Loucy (cell line): ENCODE measurements around the gene CENPC.

Experiments used
- H2AFZ ChIP-seq: fragments of 200-600 bp; sonication (generic); 2 replicates; pipeline ENCODE4 v1.6.0; 2016; ENCODE audit warnings: antibody characterized with exemption, mild to moderate bottlenecking, low read length, moderate library complexity
- H3F3A ChIP-seq: fragments of 200-600 bp; 2 replicates; pipeline ENCODE4 v1.6.0; 2016; ENCODE audit warnings: antibody characterized with exemption, low read depth, mild to moderate bottlenecking
- H3K27me3 ChIP-seq: fragments of 200-600 bp; sonication (generic); 2 replicates; pipeline ENCODE4 v1.6.1; 2014; ENCODE audit warnings: low read length, mild to moderate bottlenecking; ENCODE audit not compliant: insufficient read depth, poor library complexity, severe bottlenecking
- H3K36me3 ChIP-seq: fragments of 200-600 bp; sonication (generic); 2 replicates; pipeline ENCODE4 v1.6.1; 2016; ENCODE audit warnings: low read length; ENCODE audit not compliant: insufficient read depth
- H3K4me1 ChIP-seq: fragments of 200-600 bp; sonication (generic); 2 replicates; pipeline ENCODE4 v1.5.1; 2014; ENCODE audit warnings: low read length, mild to moderate bottlenecking; ENCODE audit not compliant: insufficient read depth, poor library complexity, severe bottlenecking
- H3K4me2 ChIP-seq: fragments of 200-600 bp; sonication (generic); 2 replicates; pipeline ENCODE4 v1.6.0; 2014; ENCODE audit warnings: antibody characterized with exemption, low read length, low read depth, mild to moderate bottlenecking; ENCODE audit not compliant: poor library complexity, severe bottlenecking
- H3K4me3 ChIP-seq: fragments of 200-600 bp; sonication (generic); 2 replicates; pipeline ENCODE4 v1.5.1; 2014; ENCODE audit warnings: low read length, mild to moderate bottlenecking, mixed read lengths; ENCODE audit not compliant: poor library complexity, severe bottlenecking
- H3K79me2 ChIP-seq: fragments of 200-600 bp; sonication (generic); 2 replicates; pipeline ENCODE4 v1.6.1; 2014; ENCODE audit warnings: low read length; ENCODE audit not compliant: insufficient read depth
- H3K9ac ChIP-seq: fragments of 200-600 bp; sonication (generic); 2 replicates; pipeline ENCODE4 v1.6.0; 2014; ENCODE audit warnings: mild to moderate bottlenecking, low read depth, low read length, moderate library complexity; ENCODE audit not compliant: poor library complexity, severe bottlenecking
- H3K9me2 ChIP-seq: fragments of 200-600 bp; sonication (generic); replicated peaks from 2 replicates; pipeline ENCODE4 v1.6.1; 2016; ENCODE audit warnings: low read depth, low read length, mixed read lengths
- H3K9me3 ChIP-seq: fragments of 200-600 bp; sonication (generic); 2 replicates; pipeline ENCODE4 v1.6.1; 2014; ENCODE audit warnings: mild to moderate bottlenecking, antibody characterized with exemption, low read length, low read depth; ENCODE audit not compliant: insufficient read depth
- H4K20me1 ChIP-seq: fragments of 200-600 bp; sonication (generic); 2 replicates; pipeline ENCODE4 v1.6.0; 2014; ENCODE audit warnings: antibody characterized with exemption, low read length, mild to moderate bottlenecking; ENCODE audit not compliant: insufficient read depth, poor library complexity, severe bottlenecking
- EZH2phosphoT487 ChIP-seq: fragments of 200-600 bp; IDR thresholded peaks from 2 replicates; pipeline ENCODE4 v1.6.1; 2018; ENCODE audit warnings: antibody characterized with exemption, mild to moderate bottlenecking, moderate library complexity, borderline replicate concordance
- TF ChIP-seq, protein P1 (sequence below): fragments of 200-600 bp; sonication (generic); conservative IDR thresholded peaks from 2 replicates; pipeline ENCODE4 v1.5.1; 2014; ENCODE audit warnings: mild to moderate bottlenecking, antibody characterized with exemption, low read length

The CENPC gene

DNA sequence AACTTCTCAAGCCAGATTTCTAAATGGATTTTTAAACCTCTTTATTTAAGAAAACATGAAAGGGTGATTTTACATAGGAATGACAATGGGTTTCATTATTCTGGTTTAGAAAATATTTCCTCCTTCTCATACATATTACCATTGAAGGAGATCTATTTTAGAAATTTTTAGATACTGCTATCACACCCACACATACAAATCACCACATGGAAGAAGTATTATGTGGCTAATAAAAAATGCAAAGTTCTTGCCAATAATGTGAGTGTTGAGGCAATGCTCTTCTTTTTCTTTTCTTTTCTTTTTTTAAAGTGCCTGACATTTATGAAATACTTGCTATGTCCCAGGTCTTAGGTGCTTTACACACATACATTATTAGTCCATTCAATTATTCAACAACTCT is 20.0 kb upstream of the CENPC start:
- H3K27me3 ChIP-seq, result no peaks in the 10 kb centered on the region
- no peak overlapping the region for H2AFZ ChIP-seq
- H3K9me2 ChIP-seq, result no peaks in the 10 kb centered on the region
- peaks cover 37% of the 10 kb centered on the region for H3K4me1 ChIP-seq
- H3F3A ChIP-seq, result no peaks in the 10 kb centered on the region
- no peaks in the 10 kb centered on the region for H3K79me2 ChIP-seq
- TF ChIP-seq, protein P1, sequence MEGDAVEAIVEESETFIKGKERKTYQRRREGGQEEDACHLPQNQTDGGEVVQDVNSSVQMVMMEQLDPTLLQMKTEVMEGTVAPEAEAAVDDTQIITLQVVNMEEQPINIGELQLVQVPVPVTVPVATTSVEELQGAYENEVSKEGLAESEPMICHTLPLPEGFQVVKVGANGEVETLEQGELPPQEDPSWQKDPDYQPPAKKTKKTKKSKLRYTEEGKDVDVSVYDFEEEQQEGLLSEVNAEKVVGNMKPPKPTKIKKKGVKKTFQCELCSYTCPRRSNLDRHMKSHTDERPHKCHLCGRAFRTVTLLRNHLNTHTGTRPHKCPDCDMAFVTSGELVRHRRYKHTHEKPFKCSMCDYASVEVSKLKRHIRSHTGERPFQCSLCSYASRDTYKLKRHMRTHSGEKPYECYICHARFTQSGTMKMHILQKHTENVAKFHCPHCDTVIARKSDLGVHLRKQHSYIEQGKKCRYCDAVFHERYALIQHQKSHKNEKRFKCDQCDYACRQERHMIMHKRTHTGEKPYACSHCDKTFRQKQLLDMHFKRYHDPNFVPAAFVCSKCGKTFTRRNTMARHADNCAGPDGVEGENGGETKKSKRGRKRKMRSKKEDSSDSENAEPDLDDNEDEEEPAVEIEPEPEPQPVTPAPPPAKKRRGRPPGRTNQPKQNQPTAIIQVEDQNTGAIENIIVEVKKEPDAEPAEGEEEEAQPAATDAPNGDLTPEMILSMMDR, result no peak
- no peak for TF ChIP-seq EZH2phosphoT487
- no peak overlapping the region for H3K9ac ChIP-seq
- no peak overlapping the region for H3K4me3 ChIP-seq
- H3K4me2 ChIP-seq, result no peak overlapping the region
- H3K9me3 ChIP-seq, result no peaks in the 10 kb centered on the region
- no peaks in the 10 kb centered on the region for H3K36me3 ChIP-seq
- H4K20me1 ChIP-seq, result no peaks in the 10 kb centered on the region

GRCh38 chr4:67558493-67558892 is 13.2 kb upstream of the CENPC start, which contains the start of gene STAP1:
STAP1 (plus strand) TSS chr4:67558727; CDS start chr4:67558810, 83 bp downstream.
- H2AFZ ChIP-seq, result no peak within 1 kb of the TSS
- H3F3A ChIP-seq, result no peaks in the 10 kb centered on the region
- no peak for TF ChIP-seq EZH2phosphoT487
- TF ChIP-seq, protein P1, result no peak
- H3K4me2 ChIP-seq, result peak within 1 kb of the TSS; percentile 75
- no peaks in the 10 kb centered on the region for H3K9me3 ChIP-seq
- peak within 1 kb of the TSS; percentile 66 for H3K4me3 ChIP-seq
- peak within 1 kb of the TSS; percentile 63 for H3K9ac ChIP-seq
- no peaks in the 10 kb centered on the region for H3K9me2 ChIP-seq
- H3K4me1 ChIP-seq, result peaks cover 48% of the 10 kb centered on the region
- H4K20me1 ChIP-seq, result no peaks in the 10 kb centered on the region
- no peaks in the 10 kb centered on the region for H3K79me2 ChIP-seq
- H3K36me3 ChIP-seq, result no peaks in the 10 kb centered on the region
- H3K27me3 ChIP-seq, result no peaks in the 10 kb centered on the region

GRCh38 chr4:67556436-67556835 is 11.1 kb upstream of the CENPC start:
- Histone ChIP-seq H3K36me3 (no peaks in the 10 kb centered on the region), H3K9ac (no peak overlapping the region), H3K4me3 (no peak overlapping the region), H4K20me1 (no peaks in the 10 kb centered on the region), H3K4me2 (no peak overlapping the region), H2AFZ (no peak overlapping the region), H3K9me2 (no peaks in the 10 kb centered on the region), H3K9me3 (no peaks in the 10 kb centered on the region), H3K4me1 (peaks cover 59% of the 10 kb centered on the region), H3K79me2 (no peaks in the 10 kb centered on the region), H3F3A (no peaks in the 10 kb centered on the region), H3K27me3 (no peaks in the 10 kb centered on the region)
- TF ChIP-seq, protein P1, result no peak
- no peak for TF ChIP-seq EZH2phosphoT487
